ENCODE results near the gene KBTBD13.

- TF ChIP-seq CTCF (conservative IDR thresholded peaks at IDR 0.05 in 1 of 2, IDR thresholded peaks at IDR 0.05 in 1 of 2; ENCODE audit: extremely low read depth in 1 of 2, insufficient read depth in 1 of 2, low read depth in 1 of 2, low read length in 2 of 2) (no peak), EZH2 (IDR thresholded peaks at IDR 0.05; ENCODE audit: borderline replicate concordance, low read length) (no peak)
Measured at GRCh38 chr15:65087873-65088642, 11.5 kb downstream of the KBTBD13 start.
